K562 (cell line): ENCODE measurements around the gene PRKACB. TPM values are rescaled to one million over a fixed set of nuclear protein-coding genes. Genes with fewer than 3 reads are reported as not detected.

Experiments used
- C11orf30 ChIP-seq: fragments of 450-650 bp; IDR thresholded peaks from 2 replicates; pipeline ENCODE4 v1.6.1; 2016; ENCODE audit warnings: low read depth, mild to moderate bottlenecking
- CREB1 ChIP-seq, 2 experiments: sonication (generic) in 1 of 2; formaldehyde crosslinking in 1 of 2; IDR thresholded peaks; 2 replicates each; pipeline versions ENCODE4 v1.6.1 to v1.8.0; 2012 to 2022; ENCODE audit warnings: inconsistent platforms in 1 of 2, mild to moderate bottlenecking in 1 of 2, missing genetic modification reagents in 1 of 2, moderate library complexity in 1 of 2
- ELF2 ChIP-seq: fragments of 250-450 bp; sonication (Bioruptor Pico); IDR thresholded peaks from 2 replicates; pipeline ENCODE4 v1.5.0; 2021; ENCODE audit warnings: mild to moderate bottlenecking
- ETV1 ChIP-seq: fragments of 450-650 bp; conservative IDR thresholded peaks from 2 replicates; pipeline ENCODE4 v1.6.1; 2016; ENCODE audit warnings: missing genetic modification characterization, control low read depth, low read depth, missing compliant biosample characterization
- EWSR1 ChIP-seq: fragments of 450-650 bp; IDR thresholded peaks from 2 replicates; pipeline ENCODE4 v1.6.1; 2018; ENCODE audit warnings: borderline replicate concordance, mild to moderate bottlenecking, low read depth, moderate library complexity; ENCODE audit not compliant: partially characterized antibody
- FOXJ2 ChIP-seq: fragments of 200-800 bp; sonication (Bioruptor generic); IDR thresholded peaks from 2 replicates; pipeline ENCODE4 v1.6.1; 2016; ENCODE audit warnings: missing genetic modification characterization, missing compliant biosample characterization
- HIVEP1 ChIP-seq: fragments of 250-450 bp; sonication (Bioruptor Pico); IDR thresholded peaks from 2 replicates; pipeline ENCODE4 v1.4.0; 2020; ENCODE audit warnings: mild to moderate bottlenecking
- JUNB ChIP-seq: fragments of 450-650 bp; formaldehyde crosslinking; conservative IDR thresholded peaks from 2 replicates; pipeline ENCODE4 v1.4.0; 2020; ENCODE audit warnings: mild to moderate bottlenecking
- KDM1A ChIP-seq, 2 experiments: fragments of 450-650 bp; IDR thresholded peaks; 2 replicates each; pipeline ENCODE4 v1.6.1; 2016; ENCODE audit warnings: mild to moderate bottlenecking in 2 of 2
- PHF20 ChIP-seq: fragments of 450-650 bp; IDR thresholded peaks from 2 replicates; pipeline ENCODE4 v1.6.1; 2018; ENCODE audit not compliant: partially characterized antibody
- POLR2B ChIP-seq: fragments of 450-650 bp; IDR thresholded peaks from 2 replicates; pipeline ENCODE4 v1.6.1; 2018; ENCODE audit warnings: low read depth; ENCODE audit not compliant: partially characterized antibody
- RFX5 ChIP-seq: IDR thresholded peaks from 2 replicates; pipeline ENCODE4 v1.6.1; 2011; ENCODE audit warnings: low read depth, mild to moderate bottlenecking, improper control_type of control experiment, low read length
- TGIF2 ChIP-seq: sonication (generic); formaldehyde crosslinking; IDR thresholded peaks from 2 replicates; pipeline ENCODE4 v1.8.1; 2022; ENCODE audit warnings: mild to moderate bottlenecking, missing genetic modification reagents, moderate library complexity
- ZNF224 ChIP-seq: sonication (generic); formaldehyde crosslinking; IDR thresholded peaks from 2 replicates; pipeline ENCODE4 v1.8.0; 2022; ENCODE audit warnings: mild to moderate bottlenecking, missing genetic modification reagents
- ZNF707 ChIP-seq: fragments of 250-450 bp; sonication (Bioruptor Pico); conservative IDR thresholded peaks from 2 replicates; pipeline ENCODE4 v1.8.0; 2022; ENCODE audit warnings: inconsistent platforms, mild to moderate bottlenecking, moderate library complexity
- polyA plus RNA-seq, 8 experiments: library from polyadenylated mRNA; depleted of rRNA in 4 of 8; stranded (reverse) in 5 of 8; unstranded in 3 of 8; fragments of >200 nt; fragmentation: Nextera tagmentation in 2 of 8; fragmentation: Illumina TruSeq in 1 of 8; extraction: Ambion mirVana in 2 of 8; extraction: Trizol in 1 of 8; gene quantifications; 2 replicates each; pipeline versions ENCODE4 v1.2.1 to v1.2.3, GENCODE V29; 2011 to 2014; ENCODE audit warnings: inconsistent platforms in 1 of 8, missing spikeins in 1 of 8
- total RNA-seq, 7 experiments: library from RNA; depleted of rRNA in 6 of 7; stranded (reverse); fragments of >200 nt in 6 of 7; fragmentation: Illumina TruSeq in 2 of 7; extraction: Trizol in 2 of 7; gene quantifications; 2 replicates each; pipeline versions ENCODE4 v1.2.1 to v1.2.3, GENCODE V29; 2011 to 2021; ENCODE audit warnings: low replicate concordance in 1 of 7
- TF ChIP-seq, protein P1 (sequence below), 3 experiments: fragments of 200-800 bp in 1 of 3; sonication (Bioruptor generic) in 1 of 3; sonication (generic) in 1 of 3; formaldehyde crosslinking in 1 of 3; IDR thresholded peaks; 2 replicates each; pipeline versions ENCODE4 v1.6.1 to v1.8.0; 2016 to 2022; ENCODE audit warnings: mild to moderate bottlenecking in 2 of 3, missing compliant biosample characterization in 2 of 3, missing genetic modification characterization in 2 of 3, missing genetic modification reagents in 1 of 3
- TF ChIP-seq, protein P2 (sequence below): fragments of 450-650 bp; IDR thresholded peaks from 2 replicates; pipeline ENCODE4 v1.6.1; 2016; ENCODE audit warnings: borderline replicate concordance
- TF ChIP-seq, protein P3 (sequence below): IDR thresholded peaks from 2 replicates; pipeline ENCODE4 v1.6.1; 2012; ENCODE audit warnings: low read depth, low read length, improper control_type of control experiment, borderline replicate concordance
- TF ChIP-seq, protein P4 (sequence below), 2 experiments: fragments of 450-650 bp; conservative IDR thresholded peaks; 2 replicates each; pipeline ENCODE4 v1.6.1; 2017; ENCODE audit warnings: mild to moderate bottlenecking in 2 of 2, moderate library complexity in 2 of 2
- TF ChIP-seq, protein P5 (sequence below): fragments of 250-450 bp; sonication (Bioruptor Pico); IDR thresholded peaks from 2 replicates; pipeline ENCODE4 v1.9.0; 2021; ENCODE audit warnings: mild to moderate bottlenecking

The PRKACB gene
- total and polyA plus RNA-seq, 9 of the 15 experiments (the other 6 are each of a cell fraction or from before 2014, with no cell fraction given): 1.1 to 5.2 (median 2.8) TPM

DNA sequence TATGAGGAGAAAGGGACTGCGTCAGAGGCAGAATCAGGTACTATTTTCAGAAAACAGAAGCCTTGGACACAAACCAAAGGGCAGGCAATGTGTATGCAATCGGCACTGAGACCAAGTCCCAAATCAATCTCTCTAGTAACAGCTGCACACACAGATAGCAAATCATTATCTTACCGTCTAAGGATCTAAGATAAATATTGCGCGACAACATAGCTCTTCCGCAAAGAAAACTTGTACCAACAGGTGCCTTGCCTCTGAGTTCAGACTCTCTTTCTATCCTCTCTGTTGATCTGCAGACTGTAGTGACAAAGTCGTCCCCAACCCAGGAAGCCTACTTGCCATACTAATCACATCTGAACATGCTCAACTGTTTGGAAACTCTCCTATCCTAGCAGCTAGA lies 134.8 kb downstream of the PRKACB start (continued):
- no peak for TF ChIP-seq RFX5
- TF ChIP-seq, protein P1, sequence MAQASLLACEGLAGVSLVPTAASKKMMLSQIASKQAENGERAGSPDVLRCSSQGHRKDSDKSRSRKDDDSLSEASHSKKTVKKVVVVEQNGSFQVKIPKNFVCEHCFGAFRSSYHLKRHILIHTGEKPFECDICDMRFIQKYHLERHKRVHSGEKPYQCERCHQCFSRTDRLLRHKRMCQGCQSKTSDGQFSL (CRISPR knock-in tag; IDR thresholded peaks at IDR 0.05): no peak
- TF ChIP-seq, protein P1 (tag; IDR thresholded peaks at IDR 0.05): no peak
- no peak for TF ChIP-seq ETV1 (tag)
- TF ChIP-seq ZNF224 (CRISPR knock-in tag): no peak
- TF ChIP-seq HIVEP1 (CRISPR knock-in tag): no peak
- TF ChIP-seq TGIF2: no peak
- TF ChIP-seq EWSR1: no peak
- TF ChIP-seq FOXJ2: peak; percentile 90
- TF ChIP-seq, protein P2, sequence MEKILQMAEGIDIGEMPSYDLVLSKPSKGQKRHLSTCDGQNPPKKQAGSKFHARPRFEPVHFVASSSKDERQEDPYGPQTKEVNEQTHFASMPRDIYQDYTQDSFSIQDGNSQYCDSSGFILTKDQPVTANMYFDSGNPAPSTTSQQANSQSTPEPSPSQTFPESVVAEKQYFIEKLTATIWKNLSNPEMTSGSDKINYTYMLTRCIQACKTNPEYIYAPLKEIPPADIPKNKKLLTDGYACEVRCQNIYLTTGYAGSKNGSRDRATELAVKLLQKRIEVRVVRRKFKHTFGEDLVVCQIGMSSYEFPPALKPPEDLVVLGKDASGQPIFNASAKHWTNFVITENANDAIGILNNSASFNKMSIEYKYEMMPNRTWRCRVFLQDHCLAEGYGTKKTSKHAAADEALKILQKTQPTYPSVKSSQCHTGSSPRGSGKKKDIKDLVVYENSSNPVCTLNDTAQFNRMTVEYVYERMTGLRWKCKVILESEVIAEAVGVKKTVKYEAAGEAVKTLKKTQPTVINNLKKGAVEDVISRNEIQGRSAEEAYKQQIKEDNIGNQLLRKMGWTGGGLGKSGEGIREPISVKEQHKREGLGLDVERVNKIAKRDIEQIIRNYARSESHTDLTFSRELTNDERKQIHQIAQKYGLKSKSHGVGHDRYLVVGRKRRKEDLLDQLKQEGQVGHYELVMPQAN: no peak
- TF ChIP-seq ELF2 (CRISPR knock-in tag): 0 out of 2 replicates have a peak, but pooled peaks have one; percentile 22
- TF ChIP-seq CREB1 (IDR thresholded peaks at IDR 0.05): no peak
- no peak for TF ChIP-seq CREB1 (CRISPR knock-in tag; IDR thresholded peaks at IDR 0.05)
- TF ChIP-seq, protein P3, sequence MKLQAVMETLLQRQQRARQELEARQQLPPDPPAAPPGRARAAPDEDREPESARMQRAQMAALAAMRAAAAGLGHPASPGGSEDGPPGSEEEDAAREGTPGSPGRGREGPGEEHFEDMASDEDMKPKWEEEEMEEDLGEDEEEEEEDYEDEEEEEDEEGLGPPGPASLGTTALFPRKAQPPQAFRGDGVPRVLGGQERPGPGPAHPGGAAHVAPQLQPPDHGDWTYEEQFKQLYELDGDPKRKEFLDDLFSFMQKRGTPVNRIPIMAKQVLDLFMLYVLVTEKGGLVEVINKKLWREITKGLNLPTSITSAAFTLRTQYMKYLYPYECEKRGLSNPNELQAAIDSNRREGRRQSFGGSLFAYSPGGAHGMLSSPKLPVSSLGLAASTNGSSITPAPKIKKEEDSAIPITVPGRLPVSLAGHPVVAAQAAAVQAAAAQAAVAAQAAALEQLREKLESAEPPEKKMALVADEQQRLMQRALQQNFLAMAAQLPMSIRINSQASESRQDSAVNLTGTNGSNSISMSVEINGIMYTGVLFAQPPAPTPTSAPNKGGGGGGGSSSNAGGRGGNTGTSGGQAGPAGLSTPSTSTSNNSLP: no peak
- TF ChIP-seq KDM1A (IDR thresholded peaks at IDR 0.05): no peak
- no peak for TF ChIP-seq JUNB (CRISPR knock-in tag)
- TF ChIP-seq POLR2B: no peak
- TF ChIP-seq, protein P4, sequence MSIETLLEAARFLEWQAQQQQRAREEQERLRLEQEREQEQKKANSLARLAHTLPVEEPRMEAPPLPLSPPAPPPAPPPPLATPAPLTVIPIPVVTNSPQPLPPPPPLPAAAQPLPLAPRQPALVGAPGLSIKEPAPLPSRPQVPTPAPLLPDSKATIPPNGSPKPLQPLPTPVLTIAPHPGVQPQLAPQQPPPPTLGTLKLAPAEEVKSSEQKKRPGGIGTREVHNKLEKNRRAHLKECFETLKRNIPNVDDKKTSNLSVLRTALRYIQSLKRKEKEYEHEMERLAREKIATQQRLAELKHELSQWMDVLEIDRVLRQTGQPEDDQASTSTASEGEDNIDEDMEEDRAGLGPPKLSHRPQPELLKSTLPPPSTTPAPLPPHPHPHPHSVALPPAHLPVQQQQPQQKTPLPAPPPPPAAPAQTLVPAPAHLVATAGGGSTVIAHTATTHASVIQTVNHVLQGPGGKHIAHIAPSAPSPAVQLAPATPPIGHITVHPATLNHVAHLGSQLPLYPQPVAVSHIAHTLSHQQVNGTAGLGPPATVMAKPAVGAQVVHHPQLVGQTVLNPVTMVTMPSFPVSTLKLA (conservative IDR thresholded peaks at IDR 0.05): no peak
- TF ChIP-seq, protein P5, sequence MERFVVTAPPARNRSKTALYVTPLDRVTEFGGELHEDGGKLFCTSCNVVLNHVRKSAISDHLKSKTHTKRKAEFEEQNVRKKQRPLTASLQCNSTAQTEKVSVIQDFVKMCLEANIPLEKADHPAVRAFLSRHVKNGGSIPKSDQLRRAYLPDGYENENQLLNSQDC (CRISPR knock-in tag): no peak
- TF ChIP-seq C11orf30: no peak
- TF ChIP-seq ZNF707 (CRISPR knock-in tag): no peak
- TF ChIP-seq PHF20: no peak
